Testis (tissue), 3 donors: ENCODE data around the gene ARHGAP26. TPM values are rescaled to one million over a fixed set of nuclear protein-coding genes. Genes with fewer than 3 reads are reported as not detected.
A peak's percentile ranks its signal among the peaks of the same experiment; 100 is the strongest.

Source experiments
- DNase-seq: peaks from one replicate; pipeline ENCODE4 v3.0.0-alpha.2; 2019
- H3K27ac ChIP-seq, 2 donors: fragments of 200-600 bp; sonication (generic); one replicate each; pipeline ENCODE4 v1.5.1; 2019
- H3K27me3 ChIP-seq: fragments of 200-600 bp; sonication (generic); one replicate; pipeline ENCODE4 v1.5.1; 2019
- H3K36me3 ChIP-seq: fragments of 200-600 bp; sonication (generic); one replicate; pipeline ENCODE4 v1.5.1; 2017; ENCODE audit warnings: low read depth; ENCODE audit errors: missing control alignments
- H3K4me1 ChIP-seq: fragments of 200-600 bp; sonication (generic); one replicate; pipeline ENCODE4 v1.5.1; 2019
- H3K4me3 ChIP-seq, 2 donors: fragments of 200-600 bp; sonication (generic); one replicate each; pipeline ENCODE4 v1.5.1; 2017 to 2019
- H3K9me3 ChIP-seq: fragments of 200-600 bp; sonication (generic); one replicate; pipeline ENCODE4 v1.5.1; 2017
- POLR2A ChIP-seq: fragments of 450-650 bp; IDR thresholded peaks from one replicate; pipeline ENCODE4 v1.6.1; 2017; ENCODE audit warnings: antibody characterized with exemption, mild to moderate bottlenecking, moderate library complexity
- WGBS, 2 donors: methylation state at CpG; one replicate each; pipeline ENCODE4 v1.1.5; 2018; 5-methylcytosine and 5-hydroxymethylcytosine counted together
- intact Hi-C: fragments of 100-400 bp; cut with DNase I; formaldehyde crosslinking; loops from one replicate; pipeline ENCODE4 v1.15.1; 2023; ENCODE audit warnings: low total_unique reads
- polyA plus RNA-seq: library from polyadenylated mRNA; stranded (reverse); fragments of 350-450 nt; fragmentation: Illumina TruSeq; extraction: RNeasy Lipid Tissue Mini Kit (QIAGEN cat#74804); gene quantifications from one replicate; pipeline ENCODE4 v1.2.3, GENCODE V29; 2014; ENCODE audit warnings: low read depth, low replicate concordance; ENCODE audit not compliant: insufficient read depth
- total RNA-seq, 2 donors: library from RNA; depleted of rRNA; stranded (reverse); fragments of >200 nt; gene quantifications; one replicate each; pipeline ENCODE4 v1.2.3, GENCODE V29; 2016
- TF ChIP-seq, protein P1 (sequence below), 3 experiments: fragments of 450-650 bp in 2 of 3; fragments of 200-600 bp in 1 of 3; sonication (generic) in 1 of 3; IDR thresholded peaks; one replicate each; pipeline ENCODE4 v1.5.1; 2016 to 2019; ENCODE audit warnings: antibody characterized with exemption in 3 of 3, mild to moderate bottlenecking in 2 of 3, moderate library complexity in 1 of 3

The ARHGAP26 gene
- total and polyA plus RNA-seq, 3 donors from 2014 or later: 33.8 to 98.7 (median 95.7) TPM

GRCh38 chr5:143249851-143250250 lies 479.7 kb downstream of the ARHGAP26 start:
- H3K9me3 ChIP-seq: no peaks in the 10 kb centered on the region
- H3K27ac ChIP-seq: no peak overlapping the region
- H3K4me3 ChIP-seq: no peak overlapping the region
- WGBS, 2 donors: 91 to 100% methylated on average over 2 of the region's 2 CpGs
- TF ChIP-seq, protein P1, sequence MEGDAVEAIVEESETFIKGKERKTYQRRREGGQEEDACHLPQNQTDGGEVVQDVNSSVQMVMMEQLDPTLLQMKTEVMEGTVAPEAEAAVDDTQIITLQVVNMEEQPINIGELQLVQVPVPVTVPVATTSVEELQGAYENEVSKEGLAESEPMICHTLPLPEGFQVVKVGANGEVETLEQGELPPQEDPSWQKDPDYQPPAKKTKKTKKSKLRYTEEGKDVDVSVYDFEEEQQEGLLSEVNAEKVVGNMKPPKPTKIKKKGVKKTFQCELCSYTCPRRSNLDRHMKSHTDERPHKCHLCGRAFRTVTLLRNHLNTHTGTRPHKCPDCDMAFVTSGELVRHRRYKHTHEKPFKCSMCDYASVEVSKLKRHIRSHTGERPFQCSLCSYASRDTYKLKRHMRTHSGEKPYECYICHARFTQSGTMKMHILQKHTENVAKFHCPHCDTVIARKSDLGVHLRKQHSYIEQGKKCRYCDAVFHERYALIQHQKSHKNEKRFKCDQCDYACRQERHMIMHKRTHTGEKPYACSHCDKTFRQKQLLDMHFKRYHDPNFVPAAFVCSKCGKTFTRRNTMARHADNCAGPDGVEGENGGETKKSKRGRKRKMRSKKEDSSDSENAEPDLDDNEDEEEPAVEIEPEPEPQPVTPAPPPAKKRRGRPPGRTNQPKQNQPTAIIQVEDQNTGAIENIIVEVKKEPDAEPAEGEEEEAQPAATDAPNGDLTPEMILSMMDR (IDR thresholded peaks at IDR 0.05): no peak
- TF ChIP-seq POLR2A: no peak
- H3K36me3 ChIP-seq: no peaks in the 10 kb centered on the region
- H3K4me1 ChIP-seq: no peaks in the 10 kb centered on the region
- intact Hi-C loops: no loop called here
- DNase-seq: no peak
- H3K27me3 ChIP-seq: no peaks in the 10 kb centered on the region

DNA sequence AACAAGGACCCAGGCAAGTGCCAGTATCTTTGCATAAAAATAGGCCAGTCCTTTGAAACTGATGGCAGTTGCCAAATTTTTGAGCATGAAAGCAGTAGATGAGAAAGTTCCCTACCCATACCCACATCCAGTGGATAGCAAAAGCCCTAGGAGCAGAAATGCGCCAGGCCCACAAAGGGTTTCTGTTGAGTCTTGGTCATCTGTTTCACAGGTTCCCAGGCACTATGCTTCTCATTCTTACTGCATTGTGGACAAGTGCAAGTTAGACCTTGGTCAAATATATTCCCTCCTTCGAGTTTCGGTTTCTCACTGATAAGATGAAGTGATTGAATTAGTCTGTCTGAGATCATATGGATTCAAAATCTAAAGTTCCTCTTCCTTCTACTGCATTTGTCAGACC lies 481.0 kb downstream of the ARHGAP26 start:
- no peak overlapping the region for H3K27ac ChIP-seq
- no peaks in the 10 kb centered on the region for H3K27me3 ChIP-seq
- DNase-seq: no peak
- no peaks in the 10 kb centered on the region for H3K9me3 ChIP-seq
- no peaks in the 10 kb centered on the region for H3K4me1 ChIP-seq
- intact Hi-C loops: no loop called here
- H3K36me3 ChIP-seq: no peaks in the 10 kb centered on the region
- WGBS, 2 donors: 88 to 94% methylated on average over 3 of the region's 3 CpGs
- H3K4me3 ChIP-seq: no peak overlapping the region
- no peak for TF ChIP-seq POLR2A
- TF ChIP-seq, protein P1 (IDR thresholded peaks at IDR 0.05): no peak

GRCh38 chr5:143251946-143252345 lies 481.8 kb downstream of the ARHGAP26 start:
- intact Hi-C loops: no loop called here
- Histone ChIP-seq H3K36me3 (no peaks in the 10 kb centered on the region), H3K9me3 (no peaks in the 10 kb centered on the region), H3K27me3 (no peaks in the 10 kb centered on the region), H3K4me3 (no peak overlapping the region), H3K27ac (no peak overlapping the region), H3K4me1 (no peaks in the 10 kb centered on the region)
- no peak for TF ChIP-seq POLR2A
- TF ChIP-seq, protein P1 (IDR thresholded peaks at IDR 0.05): no peak
- no peak for DNase-seq
- WGBS, 2 donors: 98 to 100% methylated on average over 4 of the region's 4 CpGs

DNA sequence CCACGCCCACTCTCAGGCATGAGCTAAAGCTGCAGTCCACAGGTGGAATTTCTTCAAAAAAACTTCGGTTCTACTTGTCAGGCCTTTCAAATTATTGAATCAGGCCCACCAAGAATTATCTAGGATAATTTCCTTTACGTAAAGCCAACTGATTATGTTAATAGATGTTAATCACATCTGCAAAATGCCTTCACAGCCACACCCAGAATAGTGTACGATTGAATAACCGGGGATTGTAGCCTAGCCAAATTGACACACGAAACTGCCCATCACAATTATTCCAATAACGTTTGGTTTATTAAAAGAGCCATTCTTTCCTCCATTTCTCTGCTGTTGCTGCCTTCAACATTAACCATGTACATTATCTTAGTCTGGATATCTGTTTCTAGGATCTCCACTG lies 484.6 kb downstream of the ARHGAP26 start:
- no peak for TF ChIP-seq POLR2A
- TF ChIP-seq, protein P1 (IDR thresholded peaks at IDR 0.05): no peak
- intact Hi-C loops: no loop called here

DNA sequence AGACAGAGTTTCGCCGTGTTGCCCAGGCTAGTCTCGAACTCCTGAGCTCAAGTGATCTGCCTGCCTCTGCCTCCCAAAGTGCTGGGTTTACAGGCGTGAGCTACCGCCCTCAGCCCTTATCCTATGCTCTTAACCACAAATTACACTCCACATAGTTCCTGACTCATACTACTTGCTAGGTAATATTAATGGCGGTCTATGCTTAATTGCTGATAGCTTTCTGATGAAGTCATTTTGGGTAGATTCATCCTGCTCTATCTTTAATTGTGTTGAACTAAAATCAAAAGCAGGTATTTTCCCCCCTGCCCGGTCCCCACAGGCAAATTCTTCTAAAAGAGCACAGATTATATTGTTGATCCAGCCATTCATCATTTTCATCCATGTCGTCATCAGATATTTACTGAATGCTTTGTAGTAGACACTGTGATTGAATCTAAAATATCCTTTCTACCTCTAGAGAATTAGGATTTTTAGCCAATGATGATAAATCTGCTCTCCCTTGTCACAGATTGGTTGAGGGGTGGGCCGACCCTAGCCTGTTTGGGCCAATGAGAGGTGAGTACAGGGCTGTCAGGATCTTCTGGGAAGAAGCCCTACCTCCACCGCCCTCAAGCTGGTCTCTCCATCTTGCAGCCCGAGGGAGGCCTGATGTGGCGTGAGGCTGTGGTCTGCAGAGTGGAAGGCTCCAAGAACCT lies 488.5 kb downstream of the ARHGAP26 start:
- intact Hi-C loops: no loop called here
- Histone ChIP-seq H3K9me3 (no peaks in the 10 kb centered on the region), H3K27me3 (no peaks in the 10 kb centered on the region), H3K36me3 (no peaks in the 10 kb centered on the region), H3K27ac (no peak overlapping the region), H3K4me1 (no peaks in the 10 kb centered on the region), H3K4me3 (peak overlapping the region in 1 of 2 donors; percentile 18)
- WGBS, 2 donors: 62 to 83% methylated on average over 11 to 12 of the region's 12 CpGs
- peak; percentile 52 for DNase-seq
- TF ChIP-seq, protein P1 (IDR thresholded peaks at IDR 0.05): no peak
- TF ChIP-seq POLR2A: no peak

More for the DNA sequence above, 484.6 kb downstream of the ARHGAP26 start:
- Histone ChIP-seq H3K27me3 (no peaks in the 10 kb centered on the region), H3K4me1 (no peaks in the 10 kb centered on the region), H3K9me3 (no peaks in the 10 kb centered on the region), H3K4me3 (no peak overlapping the region), H3K27ac (no peak overlapping the region), H3K36me3 (no peaks in the 10 kb centered on the region)
- no peak for DNase-seq
- WGBS, 2 donors: 69 to 83% methylated on average over 7 of the region's 7 CpGs
